ENCODE data around the gene PCF11.

The PCF11 gene

DNA sequence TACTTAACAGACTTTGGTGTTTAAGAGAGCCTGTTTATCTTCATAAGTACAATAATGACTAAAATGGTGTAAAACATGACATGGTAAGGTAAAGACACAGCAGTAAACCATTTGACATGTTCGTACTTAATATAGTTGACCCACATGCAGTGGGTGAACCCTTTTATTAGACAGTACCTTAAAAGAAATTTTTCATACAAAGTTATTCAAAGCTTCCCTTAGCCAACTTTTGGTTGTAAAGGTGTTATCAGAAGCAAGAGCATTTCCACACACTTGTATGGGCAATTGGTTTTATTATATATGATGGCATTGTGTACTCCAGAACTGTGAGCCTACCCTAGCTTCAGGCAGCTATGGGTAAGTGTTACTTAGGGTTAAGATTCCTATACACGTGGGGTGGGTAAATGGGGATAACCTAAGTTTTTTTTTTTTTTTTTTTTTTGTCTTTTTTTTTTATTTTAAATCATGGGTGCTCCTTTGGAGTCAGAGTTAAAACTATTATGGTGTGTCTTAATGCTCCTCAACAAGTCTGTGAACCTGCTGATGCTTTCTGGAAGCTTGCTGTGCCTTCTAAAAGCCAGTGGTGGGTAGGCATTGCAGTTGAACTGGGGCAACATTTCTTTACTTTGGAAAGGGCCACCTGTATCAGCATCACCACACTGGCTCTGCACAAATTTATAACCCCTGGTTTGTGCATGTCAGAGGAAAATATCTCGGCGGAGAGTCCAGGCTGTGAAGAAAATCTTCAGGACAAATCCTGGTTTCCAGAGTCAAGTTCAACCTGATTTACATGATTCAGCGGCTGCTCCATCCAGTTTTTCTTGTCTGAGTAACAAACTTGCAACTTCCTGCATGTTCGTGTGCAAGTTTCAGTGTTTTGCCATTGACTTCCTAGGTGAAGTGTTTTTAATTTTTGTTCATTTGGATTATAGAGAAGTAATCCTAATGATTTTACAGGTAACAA is 3.3 kb downstream of the PCF11 start:
- TF ChIP-seq, protein P1, sequence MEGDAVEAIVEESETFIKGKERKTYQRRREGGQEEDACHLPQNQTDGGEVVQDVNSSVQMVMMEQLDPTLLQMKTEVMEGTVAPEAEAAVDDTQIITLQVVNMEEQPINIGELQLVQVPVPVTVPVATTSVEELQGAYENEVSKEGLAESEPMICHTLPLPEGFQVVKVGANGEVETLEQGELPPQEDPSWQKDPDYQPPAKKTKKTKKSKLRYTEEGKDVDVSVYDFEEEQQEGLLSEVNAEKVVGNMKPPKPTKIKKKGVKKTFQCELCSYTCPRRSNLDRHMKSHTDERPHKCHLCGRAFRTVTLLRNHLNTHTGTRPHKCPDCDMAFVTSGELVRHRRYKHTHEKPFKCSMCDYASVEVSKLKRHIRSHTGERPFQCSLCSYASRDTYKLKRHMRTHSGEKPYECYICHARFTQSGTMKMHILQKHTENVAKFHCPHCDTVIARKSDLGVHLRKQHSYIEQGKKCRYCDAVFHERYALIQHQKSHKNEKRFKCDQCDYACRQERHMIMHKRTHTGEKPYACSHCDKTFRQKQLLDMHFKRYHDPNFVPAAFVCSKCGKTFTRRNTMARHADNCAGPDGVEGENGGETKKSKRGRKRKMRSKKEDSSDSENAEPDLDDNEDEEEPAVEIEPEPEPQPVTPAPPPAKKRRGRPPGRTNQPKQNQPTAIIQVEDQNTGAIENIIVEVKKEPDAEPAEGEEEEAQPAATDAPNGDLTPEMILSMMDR (IDR thresholded peaks at IDR 0.05; ENCODE audit: extremely low read depth, missing control alignments) = no peak
- no peak for DNase-seq (ENCODE audit: low spot score)

DNA sequence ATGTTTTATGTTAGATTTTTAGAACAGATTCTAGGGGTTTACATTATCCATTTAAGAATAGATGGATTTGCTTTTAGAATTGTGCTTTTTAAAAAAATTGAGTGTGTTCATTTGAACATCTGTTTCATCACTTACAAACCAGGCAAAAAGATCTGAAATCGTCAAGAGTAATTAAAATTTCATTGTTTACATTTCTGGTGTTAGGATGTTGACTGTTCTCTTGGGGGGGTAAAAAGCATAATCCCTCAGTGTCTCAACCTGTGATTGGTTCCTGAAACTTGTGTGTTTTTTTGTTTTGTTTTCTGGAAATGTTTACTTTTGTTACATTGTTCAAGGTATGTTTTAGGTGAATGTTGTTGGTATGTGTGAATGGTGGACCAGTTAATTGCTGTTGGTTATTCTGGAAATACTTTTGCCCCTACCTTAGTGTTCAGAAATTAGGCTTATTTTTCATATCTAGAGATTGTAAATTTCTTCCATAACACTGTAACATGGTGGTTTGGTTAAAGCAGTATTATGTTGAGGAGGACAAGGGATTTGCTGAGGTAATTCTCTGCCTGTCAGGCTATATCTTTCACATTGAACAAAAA is 4.8 kb downstream of the PCF11 start:
- no peak for DNase-seq (ENCODE audit: low spot score)
- TF ChIP-seq, protein P1 (IDR thresholded peaks at IDR 0.05; ENCODE audit: extremely low read depth, missing control alignments) = no peak

DNA sequence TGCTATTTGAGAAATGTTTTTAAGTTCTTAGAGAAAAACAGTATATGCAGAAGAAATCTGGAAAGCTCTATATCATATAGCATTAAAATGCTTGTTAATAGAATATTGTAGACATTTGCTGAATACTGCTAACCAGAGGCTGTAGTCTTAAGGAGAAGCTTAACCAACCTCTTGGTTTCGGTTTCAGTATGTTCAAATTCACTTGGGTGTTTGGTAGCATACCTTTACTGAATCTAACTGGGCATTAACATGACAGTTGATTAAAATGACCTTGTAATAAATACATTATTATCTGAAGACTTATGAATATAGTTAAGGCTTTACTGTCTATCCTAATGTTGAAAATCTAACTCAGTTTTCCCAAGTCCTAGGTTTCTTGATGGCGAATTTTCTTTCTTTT is 5.4 kb downstream of the PCF11 start:
- TF ChIP-seq, protein P1 (IDR thresholded peaks at IDR 0.05; ENCODE audit: extremely low read depth, missing control alignments) = no peak
- DNase-seq (ENCODE audit: low spot score) = peak; percentile 47

DNA sequence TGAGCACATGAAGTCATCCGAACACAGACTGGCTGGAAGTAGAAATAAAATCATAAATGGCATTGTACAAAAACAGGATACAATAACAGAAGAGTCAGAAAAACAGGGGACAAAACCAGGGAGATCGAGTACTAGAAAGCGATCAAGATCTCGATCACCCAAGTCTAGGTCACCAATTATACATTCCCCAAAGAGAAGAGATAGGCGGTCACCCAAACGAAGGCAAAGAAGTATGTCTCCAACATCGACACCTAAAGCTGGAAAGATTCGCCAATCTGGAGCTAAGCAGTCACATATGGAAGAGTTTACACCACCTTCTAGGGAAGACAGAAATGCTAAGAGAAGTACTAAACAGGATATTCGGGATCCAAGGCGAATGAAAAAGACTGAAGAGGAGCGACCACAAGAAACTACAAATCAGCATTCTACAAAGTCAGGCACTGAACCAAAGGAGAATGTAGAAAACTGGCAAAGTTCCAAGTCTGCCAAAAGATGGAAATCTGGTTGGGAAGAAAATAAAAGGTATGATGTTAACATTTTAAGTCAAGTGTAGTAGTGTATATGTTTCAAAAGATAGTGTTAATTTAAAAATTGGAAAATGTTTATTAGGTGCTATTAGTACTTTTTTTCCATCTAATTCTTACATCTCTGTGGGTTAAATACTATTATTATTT is 9.4 kb downstream of the PCF11 start:
- no peak for DNase-seq (ENCODE audit: low spot score)
- TF ChIP-seq, protein P1 (IDR thresholded peaks at IDR 0.05; ENCODE audit: extremely low read depth, missing control alignments) = no peak

DNA sequence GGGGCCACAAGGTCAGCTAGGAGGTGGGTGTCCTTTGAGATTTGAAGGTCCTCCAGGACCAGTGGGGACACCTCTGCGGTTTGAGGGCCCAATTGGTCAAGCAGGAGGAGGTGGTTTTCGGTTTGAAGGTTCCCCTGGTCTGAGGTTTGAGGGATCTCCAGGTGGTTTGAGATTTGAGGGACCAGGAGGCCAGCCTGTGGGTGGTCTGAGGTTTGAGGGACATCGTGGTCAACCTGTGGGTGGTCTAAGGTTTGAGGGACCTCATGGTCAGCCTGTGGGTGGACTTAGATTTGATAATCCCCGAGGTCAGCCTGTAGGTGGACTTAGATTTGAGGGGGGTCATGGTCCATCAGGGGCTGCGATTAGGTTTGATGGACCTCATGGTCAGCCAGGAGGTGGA is 11.8 kb downstream of the PCF11 start:
- TF ChIP-seq, protein P1 (IDR thresholded peaks at IDR 0.05; ENCODE audit: extremely low read depth, missing control alignments) = no peak

DNA sequence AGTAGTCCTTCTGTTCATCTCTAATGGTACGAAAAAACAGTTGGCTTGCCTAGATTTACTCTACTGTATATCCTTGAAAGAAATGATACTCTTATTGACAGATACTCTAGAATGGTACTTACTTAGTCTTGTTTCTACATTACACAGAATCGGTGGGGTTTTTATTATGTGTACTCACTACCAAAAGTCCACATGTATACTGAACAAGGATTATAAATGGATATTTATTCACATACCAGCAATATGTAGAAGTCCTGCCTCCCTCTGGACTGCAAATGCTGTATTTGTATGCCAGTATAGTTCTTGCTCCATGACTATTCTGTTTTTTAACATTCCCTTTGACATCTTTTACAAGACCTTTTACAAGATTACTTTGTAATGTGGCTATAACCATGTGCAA is 13.9 kb downstream of the PCF11 start:
- TF ChIP-seq, protein P1 (IDR thresholded peaks at IDR 0.05; ENCODE audit: extremely low read depth, missing control alignments) = no peak
- no peak for DNase-seq (ENCODE audit: low spot score)

More for the DNA sequence above, 11.8 kb downstream of the PCF11 start:
- DNase-seq (ENCODE audit: low spot score) = no peak

DNA sequence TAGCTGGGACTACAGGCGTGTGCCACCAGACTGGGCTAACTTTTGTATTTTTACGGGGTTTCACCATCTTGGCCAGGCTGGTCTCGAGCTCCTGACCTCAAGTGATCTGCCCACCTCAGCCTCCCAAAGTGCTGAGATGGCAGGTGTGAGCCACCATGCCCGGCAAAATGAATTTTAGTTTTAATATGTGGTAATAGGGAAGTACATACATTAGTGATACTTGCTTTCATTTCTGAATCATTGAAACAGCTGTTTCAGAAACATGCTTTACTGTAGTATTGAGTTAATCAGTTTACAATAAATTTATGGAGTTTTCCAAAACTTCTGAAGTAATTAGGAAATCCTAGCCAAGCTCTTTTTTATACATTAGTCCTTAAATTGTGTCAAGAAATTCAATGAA is 15.6 kb downstream of the PCF11 start:
- TF ChIP-seq, protein P1 (IDR thresholded peaks at IDR 0.05; ENCODE audit: extremely low read depth, missing control alignments) = no peak
- no peak for DNase-seq (ENCODE audit: low spot score)

Data from GM20000 (cell line).